GM21723 (cell line): ENCODE results near the gene GCGR.

Source experiments
- ATAC-seq: cut with Tn5 transposase; IDR thresholded peaks from one replicate; pipeline ENCODE4 v1.9.1; 2021; ENCODE audit warnings: mild to moderate bottlenecking, moderate library complexity; ENCODE audit not compliant: unreplicated experiment

The GCGR gene

DNA sequence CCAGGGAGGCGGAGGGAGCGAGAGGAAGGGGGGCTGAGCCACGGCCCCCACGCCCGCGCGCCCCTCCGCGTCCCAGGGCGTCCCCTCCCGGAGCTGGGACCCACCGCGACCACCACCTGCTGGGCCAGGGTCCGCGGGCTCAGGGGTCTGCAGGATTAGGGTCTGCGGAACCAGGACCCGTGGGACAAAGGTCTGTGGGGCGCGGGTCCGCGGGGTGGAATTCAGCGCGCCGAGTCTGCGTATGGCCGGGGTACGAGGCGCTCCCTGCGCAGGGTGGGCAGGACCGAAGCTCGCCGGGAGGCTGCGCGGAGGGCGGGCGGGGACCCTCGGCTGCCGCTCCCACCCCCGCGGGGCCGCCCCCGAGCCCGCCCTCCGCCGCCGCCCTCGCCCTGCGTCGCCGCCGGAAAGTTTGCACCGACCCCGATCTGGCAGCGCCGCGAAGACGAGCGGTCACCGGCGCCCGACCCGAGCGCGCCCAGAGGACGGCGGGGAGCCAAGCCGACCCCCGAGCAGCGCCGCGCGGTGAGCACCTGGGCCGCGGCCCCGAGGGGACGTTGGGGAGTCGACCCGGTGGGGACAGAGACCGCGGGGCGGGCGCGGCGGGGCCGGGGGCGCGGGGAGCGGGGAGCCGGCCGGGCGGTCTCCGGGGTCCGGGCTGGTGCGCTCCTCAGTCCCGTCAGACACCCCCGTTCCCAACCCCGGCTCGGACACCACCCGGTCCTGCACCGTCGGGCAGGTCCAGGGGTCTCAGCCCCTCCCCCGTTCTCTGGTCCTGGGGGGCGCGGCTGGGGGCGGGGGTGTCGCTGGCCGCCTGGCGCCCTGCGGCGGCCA, at the start of gene GCGR:
Gene GCGR, plus strand, starts transcription at position 423 of the 831 bp plus-strand sequence. CDS start 4,869 bp downstream, outside the sequence.
- no peak for ATAC-seq

DNA sequence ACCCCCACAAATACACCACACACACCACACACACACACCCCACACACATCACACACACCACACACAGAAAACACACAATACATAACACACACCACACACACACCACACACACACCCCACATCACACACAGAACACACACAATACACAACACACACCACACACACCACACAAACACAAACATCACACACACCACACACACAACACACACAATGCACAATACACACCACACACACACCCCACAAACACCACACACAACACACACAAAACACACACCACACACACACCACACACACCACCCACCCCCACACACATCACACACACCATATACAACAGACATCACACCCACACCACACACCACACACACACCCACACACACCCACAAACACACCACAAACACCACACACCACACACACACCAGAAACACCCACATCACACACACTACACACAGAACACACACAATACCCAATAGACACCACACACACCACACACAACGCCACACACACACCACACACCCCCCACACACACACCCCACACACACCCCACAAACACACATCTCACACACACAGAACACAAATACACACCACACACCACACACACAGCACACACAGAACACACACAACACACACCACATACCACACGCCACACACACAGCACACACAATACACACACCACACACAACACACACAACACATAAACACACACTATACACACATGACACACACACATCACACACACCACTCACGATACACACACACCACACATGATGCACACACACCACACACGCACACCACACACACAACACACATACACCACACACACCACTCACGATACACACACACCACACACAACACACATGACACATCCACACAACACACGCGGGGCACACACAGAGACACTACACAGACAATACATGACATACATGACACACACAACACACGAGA, 11.0 kb upstream of the GCGR start:
- ATAC-seq: no peak

DNA sequence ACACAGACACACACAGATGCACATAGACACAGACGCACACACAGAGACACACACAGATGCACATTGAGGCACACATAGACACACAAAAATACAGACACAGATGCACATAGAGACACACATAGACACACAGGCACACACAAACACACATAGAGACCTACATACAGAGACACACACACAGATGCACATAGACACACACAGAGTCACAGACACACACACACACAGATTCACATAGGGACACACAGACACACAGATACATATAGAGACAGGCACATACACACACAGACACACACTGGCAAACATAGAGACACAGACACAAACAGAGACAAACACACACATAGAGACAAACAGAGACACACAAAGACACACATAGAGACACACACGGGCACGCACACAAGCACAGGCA, 9.9 kb upstream of the GCGR start:
- no peak for ATAC-seq

DNA sequence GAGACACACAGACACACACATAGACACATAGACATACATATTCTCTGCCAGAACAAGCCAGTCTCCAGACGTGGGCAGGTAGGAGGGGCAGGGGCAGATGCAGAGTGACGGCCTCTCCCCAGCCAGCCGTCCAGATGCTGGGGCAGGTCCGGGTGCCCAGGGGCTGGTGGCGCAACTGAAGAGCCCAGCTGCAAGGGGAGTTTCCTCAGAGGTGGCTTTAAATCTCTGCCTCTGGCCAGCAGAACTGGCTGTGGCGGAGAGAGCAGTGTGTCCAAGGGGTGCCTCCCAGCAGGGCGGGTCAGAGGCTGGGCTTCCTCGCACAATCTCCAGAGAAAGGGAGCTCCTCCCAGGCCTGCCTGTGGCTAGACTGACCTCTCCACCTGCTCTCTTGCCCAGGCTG, 9.4 kb upstream of the GCGR start:
- ATAC-seq: no peak

DNA sequence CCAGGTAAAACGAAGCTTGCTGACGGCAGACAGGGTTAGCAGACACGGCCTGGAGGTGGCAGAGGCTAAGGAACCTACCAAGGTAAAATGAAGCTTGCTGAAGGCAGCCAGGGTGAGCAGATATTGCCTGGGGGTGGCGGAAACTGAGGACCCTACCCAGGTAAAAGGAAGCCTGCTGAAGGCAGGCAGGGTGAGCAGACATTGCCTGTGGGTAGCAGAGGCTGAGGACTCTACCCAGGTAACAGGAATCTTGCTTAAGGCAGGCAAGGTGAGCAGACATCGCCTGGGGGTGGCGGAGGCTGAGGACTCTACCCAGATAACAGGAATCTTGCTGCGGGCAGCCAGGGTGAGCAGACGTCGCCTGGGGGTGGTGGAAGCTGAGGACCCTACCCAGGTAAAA, 2.6 kb upstream of the GCGR start:
- ATAC-seq: no peak

DNA sequence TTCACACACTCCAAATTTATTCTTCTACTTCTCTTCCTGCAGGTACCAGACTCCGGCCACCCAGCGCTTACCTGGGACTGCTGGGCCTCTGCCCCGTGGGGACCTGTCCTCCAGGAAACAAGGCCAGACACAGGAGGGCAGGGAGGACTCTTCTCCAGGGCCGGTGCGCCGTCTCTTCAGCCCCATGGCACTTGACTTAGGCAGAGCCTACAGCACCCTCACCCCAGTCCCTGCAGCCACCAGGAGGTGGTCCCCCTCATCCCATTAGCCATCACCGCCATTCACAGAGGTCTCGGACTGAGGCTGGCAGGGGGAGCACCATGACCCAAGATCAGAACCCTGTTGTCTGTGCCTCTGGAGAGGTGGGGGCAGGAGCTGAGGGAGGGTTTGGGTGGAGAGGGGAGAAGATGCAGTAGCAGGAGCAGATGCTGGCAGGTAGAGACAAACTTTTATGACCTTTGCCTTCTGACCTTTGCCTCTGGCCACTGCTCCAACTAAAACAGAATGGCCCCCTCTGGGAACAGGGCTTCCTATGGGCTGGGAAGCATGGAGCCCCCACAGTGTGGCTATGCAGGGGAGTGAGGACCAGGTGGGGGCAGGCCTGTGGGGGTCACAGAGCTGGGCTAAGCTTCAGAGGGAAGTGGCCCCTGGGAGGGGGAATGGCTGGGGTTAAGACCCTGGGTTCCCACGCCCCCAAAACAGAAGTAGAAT, 1.7 kb upstream of the GCGR start:
- no peak for ATAC-seq

DNA sequence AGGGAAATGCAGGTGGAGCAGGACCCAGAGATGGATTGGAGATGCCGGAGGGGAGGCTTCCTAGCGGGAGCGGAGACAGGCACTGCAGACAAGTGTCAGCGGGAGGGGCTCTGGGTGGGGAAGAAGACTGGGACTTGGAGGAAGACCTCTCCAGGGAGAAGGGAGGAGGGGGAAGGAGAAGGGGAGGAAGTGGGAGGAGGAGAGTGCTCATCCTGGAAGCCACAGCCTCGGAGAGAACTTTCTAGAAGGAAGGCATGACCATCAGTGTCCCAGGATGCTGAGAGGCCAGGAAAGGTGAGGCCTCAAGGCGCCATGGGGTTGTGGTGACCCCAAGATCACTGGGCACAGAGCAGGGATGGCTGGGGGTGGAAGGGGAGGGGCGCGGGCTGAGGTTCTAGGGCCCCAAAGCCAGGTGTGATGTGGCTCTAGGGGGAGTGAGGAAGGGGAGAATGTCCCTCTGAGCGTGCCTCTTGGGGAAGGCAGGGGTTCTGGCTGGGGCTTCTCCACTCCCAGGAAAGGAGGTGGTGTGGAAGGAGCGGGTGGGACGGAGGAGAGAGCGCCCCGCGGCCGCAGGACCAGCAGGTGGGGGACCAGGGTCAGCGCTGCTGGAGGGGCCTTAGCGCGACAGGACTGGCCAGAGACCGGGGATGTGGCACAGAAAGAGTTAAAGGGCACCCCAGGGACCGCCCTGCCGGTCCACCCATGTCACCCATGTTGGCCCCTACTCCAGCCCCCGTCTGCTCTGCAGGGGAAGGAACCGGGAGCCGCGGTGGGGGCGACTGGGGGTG, 900 bp upstream of the GCGR start:
- ATAC-seq: no peak

DNA sequence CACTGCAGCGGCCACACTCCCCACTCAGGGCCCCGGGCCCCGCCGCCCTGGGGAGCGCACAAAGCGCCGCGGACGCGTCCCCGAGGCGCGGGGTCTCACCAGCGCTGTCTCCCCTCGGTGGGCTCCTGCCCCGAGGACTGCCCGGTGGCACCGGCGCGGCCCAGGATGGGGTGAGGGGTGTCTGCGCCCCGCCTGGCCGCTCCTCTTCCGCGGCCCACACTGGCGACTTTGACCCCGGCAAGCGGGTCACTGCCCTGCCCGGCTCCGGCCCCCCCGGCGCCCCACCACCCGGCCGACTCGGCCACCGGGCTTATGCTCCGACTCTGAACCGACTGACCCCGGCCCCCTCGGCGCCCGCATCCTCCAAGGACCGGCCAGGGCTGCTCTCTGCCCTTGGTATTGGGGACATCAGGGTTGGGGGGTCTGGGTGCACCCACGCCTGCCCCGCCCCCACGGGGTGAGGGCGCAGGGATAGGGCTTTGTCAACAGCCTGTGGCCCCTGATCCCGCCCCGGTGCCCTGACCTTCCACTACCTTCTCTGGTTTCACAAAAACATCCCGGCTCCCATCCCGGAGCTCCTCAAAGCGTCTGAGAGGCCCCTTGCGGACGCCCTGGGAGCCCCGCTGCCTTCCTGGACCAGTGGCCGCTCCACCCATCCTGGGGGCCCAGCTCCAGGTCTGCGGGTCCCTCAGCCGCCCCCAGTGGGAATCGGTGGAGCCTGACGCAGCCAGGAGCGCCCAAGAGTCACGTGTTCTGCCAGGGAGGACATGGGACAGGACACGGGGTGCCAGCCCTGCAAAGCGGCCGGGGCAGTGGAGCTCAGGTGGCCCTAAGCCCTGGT, 829 bp downstream of the GCGR start:
- ATAC-seq: no peak

DNA sequence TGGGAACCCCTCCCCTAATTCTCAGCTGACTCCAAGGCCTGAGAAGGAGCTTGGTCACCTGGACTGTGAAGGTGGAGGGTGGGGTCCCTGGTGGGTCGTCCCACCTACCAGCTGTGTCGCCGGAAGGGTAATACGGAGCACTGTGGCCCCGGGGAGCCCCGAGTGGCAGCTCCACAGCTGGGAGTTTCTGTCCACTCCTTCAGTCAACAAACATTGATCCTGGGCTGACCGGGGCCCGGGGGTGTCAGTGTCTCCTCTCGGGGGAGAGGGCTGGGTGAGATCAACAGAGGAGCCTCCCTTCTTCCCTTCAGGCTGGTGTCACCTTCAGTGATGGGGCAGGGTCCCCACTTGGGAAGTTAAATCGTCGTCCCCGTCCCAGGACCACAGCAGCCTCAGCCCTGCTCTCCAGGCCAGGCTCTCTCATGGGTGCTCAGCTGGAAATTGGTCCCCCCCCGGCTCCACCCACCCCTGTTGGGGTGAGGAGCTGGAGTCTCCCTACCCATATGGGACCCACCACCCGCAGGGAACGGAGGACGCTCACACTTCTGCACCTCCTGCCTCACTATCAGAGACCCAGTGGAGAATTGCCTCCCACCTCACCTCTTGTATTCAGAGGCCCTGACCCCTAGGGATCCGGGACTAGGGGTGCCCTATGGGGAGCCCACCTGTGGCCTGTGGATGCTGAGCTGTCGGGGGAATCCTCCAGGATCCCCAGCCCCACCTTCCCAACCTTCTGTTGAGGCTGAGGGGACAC, 1.9 kb downstream of the GCGR start:
- no peak for ATAC-seq

DNA sequence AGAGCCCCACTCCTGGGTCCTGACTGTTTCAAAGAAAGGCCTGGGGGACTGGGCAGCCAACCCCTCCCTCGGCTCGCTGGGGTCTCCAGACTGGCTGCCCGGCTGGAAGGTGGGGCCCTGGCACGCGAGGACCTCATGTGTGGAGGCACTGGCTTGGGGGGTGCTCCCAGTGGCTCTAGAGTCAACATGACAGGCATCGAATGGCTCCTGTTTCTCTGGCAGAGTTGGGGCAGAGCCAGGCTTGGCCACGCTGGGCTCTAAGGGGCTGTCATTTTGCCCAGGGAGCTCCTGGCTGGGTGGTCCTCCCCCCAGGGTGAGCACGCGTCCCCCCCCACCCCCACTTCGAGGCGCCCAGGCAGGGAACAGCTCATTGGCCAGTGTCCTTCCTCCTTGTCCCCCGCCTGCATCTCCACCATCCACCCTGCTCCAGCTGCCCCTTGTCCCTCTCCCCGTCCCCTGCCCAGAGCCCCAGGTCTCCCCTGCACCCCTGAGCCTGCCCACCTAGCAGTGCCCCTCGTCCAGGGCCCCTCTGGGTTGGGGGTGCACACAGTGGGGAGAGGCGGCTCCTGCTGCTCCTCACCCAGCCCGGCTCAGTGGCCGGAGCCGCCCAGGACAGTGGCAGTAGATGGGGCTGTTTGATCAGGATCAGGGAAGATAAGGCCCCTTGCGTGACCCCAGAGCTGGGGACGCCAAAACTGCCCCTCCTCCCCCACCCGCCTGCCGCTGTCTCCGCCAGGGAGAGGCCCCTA, 2.7 kb downstream of the GCGR start:
- no peak for ATAC-seq

DNA sequence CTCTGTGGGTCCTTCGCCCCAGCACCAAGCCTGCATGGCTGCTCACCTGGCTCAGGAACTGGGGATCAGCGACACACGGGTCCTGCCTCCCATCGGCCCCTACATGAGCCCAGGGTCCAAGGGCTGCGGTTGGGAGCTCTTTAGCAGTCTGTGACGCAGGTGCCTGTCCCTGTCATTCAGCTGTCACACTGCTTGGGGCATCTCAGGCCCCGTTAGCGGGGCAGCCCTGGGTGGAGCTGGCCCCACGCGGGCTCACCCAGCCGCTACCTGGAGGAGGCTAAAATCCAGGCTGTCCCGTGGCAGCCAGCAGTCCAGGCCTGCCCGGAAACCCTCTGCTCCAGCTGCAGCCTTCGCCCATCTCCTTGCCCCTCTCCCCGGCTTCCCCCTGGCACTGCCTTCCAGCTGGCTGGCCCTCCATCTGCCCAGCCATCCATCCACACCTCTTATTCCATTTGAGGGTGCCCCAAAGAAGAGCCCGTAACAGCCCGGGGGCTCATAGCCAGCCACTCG, 3.3 kb downstream of the GCGR start:
- ATAC-seq: no peak

DNA sequence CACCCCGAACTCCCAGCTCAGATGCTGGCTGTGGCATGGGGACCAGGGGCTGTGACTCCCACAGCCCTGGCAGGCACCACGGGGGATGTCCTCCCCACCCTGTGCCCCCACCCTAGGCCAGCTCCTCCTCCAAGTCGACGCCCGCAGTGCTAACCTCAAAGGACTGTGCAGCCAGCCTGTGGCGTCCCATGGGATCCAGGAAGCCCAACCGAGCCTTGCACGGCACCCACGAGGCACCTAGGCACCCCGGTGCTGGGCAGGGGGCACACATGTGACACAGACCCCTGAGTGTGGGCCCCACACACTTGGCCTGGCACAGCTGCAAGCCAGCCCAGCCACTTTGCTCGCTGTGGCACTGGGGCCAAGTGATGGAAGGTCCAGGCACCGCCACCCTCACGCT, 3.9 kb downstream of the GCGR start:
- no peak for ATAC-seq

DNA sequence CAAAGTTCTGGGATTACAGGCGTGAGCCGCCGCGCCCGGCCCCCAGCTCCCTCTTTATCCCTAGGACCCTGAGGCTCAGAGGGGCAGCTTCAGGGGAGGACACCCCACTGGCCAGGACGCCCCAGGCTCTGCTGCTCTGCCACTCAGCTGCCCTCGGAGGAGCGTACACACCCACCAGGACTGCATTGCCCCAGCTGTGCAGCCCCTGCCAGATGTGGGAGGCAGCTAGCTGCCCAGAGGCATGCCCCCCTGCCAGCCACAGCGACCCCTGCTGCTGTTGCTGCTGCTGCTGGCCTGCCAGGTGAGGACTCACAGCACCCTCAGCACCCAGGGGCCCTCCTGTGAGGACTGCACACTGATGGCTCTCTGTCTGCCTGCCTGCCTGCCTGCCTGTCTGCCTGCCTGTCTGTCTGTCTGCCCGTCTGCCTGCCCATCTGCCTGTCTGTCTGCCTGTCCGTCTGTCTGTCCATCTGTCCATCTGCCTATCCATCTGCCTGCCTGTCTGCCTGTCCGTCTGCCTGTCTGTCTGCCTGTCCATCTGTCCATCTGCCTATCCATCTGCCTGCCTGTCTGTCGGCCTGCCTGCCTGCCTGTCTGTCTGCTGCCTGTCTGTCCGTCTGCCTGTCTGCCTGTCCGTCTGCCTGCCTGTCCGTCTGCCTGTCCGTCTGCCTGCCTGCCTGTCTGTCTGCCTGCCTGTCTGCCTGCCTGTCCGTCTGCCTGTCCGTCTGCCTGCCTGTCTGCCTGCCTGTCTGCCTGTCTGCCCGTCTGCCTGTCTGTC, 5.0 kb downstream of the GCGR start:
- ATAC-seq: no peak

DNA sequence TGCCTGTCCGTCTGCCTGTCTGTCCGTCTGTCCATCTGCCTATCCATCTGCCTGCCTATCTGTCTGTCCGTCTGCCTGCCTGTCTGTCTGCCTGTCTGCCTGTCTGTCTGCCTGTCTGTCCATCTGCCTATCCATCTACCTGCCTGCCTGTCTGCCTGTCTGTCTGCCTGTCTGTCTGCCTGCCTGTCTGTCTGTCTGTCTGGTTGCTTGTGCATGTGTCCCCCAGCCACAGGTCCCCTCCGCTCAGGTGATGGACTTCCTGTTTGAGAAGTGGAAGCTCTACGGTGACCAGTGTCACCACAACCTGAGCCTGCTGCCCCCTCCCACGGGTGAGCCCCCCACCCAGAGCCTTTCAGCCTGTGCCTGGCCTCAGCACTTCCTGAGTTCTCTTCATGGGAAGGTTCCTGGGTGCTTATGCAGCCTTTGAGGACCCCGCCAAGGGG, 5.6 kb downstream of the GCGR start:
- ATAC-seq: no peak

DNA sequence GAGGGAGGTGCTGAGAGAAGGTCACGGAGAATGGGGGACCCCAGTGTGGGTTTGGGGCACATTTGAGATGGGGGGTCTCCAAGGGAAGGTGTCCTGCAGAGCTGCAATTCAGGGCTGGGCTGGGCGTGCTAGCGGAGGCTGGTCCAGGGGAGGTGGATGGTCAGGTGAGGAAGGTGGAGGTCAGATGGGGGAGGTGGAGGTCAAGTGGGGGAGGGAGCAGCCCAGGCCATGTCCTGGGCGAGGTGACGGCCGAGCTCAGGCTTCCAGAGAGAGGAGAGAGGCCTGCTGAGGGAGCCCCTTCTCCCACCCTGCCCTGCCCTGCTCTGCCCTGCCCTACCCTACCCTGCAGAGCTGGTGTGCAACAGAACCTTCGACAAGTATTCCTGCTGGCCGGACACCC, 6.5 kb downstream of the GCGR start:
- ATAC-seq: no peak

DNA sequence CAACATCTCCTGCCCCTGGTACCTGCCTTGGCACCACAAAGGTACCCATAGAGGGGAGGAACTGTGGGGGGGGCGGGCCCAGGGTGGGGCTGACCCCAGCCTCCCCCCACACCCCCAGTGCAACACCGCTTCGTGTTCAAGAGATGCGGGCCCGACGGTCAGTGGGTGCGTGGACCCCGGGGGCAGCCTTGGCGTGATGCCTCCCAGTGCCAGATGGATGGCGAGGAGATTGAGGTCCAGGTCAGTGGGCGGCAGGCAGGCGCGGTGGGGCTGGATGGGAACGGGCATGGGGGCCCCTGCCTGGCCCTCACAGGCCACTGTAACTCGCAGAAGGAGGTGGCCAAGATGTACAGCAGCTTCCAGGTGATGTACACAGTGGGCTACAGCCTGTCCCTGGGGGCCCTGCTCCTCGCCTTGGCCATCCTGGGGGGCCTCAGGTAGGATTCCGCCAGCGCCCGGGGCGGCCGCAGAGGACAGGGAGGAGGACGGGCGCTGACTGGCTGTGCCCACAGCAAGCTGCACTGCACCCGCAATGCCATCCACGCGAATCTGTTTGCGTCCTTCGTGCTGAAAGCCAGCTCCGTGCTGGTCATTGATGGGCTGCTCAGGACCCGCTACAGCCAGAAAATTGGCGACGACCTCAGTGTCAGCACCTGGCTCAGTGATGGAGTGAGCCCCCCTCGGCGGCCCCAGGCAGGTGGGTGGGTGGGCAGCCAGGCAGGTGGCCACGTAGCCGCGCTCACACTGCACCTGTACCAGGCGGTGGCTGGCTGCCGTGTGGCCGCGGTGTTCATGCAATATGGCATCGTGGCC, 7.1 kb downstream of the GCGR start:
- no peak for ATAC-seq
